Stimulated activated CD8-positive, alpha-beta memory T cell treated with anti-CD3 and anti-CD28 coated beads, Interleukin-7, amount 100 ng/mL, for 24 hours (primary cell): ENCODE results near the gene EFCAB13.
"Not testable (repeated sequence)": the region's sequence is repeated elsewhere in the genome, so short reads cannot be mapped to it uniquely, and the experiment has no call there.

Experiments used
- DNase-seq: peaks from one replicate; pipeline ENCODE4 v3.0.0-alpha.2; 2020; ENCODE audit warnings: low read depth

Gene EFCAB13

DNA sequence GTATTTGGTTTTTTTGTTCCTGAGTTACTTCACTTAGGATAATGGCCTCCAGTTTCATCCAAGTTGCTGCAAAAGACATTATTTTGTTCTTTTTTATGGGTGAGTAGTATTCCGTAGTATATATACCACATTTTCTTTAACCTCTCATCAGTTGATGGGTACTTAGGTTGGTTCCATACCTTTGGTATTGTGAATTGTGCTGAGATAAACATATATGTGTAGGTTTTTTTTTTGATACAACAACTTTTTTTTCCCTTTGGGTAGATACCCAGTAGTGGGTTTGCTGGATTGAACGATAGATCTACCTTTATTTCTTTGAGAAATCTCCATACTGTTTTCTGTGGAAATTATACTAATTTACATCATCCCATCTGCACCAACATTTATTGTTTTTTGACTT is 6.8 kb downstream of the EFCAB13 start:
- DNase-seq, result no peak

DNA sequence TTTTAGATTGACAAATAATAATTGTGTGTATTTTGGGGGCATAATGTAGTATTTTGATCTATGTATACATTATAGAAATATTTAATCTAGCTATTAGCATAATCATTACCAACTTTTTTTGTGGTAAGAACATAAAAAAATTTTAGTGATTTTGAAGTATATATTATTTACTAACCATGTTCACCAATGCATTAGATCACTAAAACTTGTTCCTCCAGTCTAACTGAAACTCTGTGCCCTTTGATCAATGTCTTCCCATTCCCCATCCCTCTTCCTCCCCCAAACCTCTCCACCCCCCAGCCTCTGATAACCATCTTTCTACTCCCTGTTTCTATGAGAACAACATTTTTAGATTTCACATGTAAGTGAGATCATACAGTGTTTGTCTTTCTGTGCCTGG is 8.5 kb downstream of the EFCAB13 start:
- DNase-seq, result no peak

DNA sequence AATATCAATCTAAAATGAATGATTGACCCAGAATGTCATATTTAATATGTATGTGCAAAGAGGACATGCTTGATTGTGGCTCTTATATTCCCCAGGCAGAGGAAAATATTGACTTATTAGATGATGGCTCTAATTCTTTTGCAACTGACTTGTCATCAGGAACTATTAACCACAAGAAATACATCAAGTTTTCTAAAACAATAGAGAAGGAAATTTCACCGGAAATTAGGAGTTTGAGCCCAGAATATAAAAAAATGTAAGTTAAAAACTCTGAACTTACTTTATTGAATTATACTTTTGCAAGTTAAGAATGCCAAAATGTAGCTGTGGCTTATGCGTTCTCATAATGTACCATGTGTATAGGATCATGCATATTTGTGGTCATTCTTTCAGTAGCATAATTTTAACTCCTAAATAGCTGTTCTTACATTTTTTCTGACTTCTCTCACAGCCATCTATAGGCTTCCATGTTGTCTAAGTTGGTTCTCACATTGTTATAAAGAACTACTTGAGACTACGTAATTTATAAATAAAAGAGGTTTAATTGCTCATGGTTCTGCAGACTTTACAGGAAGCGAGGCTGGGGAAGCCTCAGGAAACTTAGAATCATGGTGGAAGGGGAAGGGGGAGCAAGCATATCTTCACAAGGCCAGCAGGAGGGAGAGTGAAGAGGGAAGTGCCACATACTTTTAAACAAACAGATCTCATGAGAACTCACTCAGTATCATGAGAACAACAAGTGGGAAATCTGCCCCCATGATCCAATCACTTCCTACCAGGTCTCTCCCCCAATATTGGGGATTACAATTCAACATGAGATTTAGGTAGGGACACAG is 11.6 kb downstream of the EFCAB13 start:
- DNase-seq, result no peak

DNA sequence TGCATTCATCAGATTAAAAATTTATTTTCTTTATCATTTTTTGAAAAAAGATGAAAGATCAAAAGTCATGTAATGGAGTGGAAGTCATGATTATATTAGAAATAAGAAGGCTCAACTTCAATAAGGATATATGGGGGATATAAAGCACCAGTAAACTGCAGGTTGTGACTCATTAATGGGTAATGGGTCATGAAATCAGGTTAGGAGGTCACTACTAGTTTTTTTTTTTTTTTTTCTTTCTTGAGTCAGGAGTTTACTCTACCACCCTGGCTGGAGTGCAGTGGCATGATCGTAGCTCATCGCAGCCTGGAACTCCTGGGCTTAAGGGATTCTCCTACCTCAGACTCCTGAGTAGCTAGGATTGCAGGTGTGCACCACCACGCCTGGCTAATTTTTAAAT is 14.3 kb downstream of the EFCAB13 start:
- no peak for DNase-seq

DNA sequence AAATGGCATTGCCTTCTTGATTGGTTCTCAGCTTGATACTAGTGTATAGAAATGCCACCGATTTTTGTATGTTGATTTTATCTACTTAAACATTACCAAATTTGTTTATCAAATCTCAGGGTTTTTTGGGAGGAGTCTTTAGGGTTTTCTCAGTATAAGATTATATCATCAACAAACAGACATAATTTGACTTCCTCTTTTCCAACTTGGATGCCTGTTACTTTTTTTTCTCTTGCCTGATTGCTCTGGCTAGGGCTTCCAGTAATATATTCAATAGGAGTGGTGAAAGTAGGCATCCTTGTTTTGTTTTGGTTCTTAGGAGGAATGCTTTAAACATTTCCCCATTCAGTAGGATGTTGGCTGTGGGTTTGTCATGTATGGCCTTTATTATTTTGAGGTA is 29.1 kb downstream of the EFCAB13 start:
- no peak for DNase-seq

DNA sequence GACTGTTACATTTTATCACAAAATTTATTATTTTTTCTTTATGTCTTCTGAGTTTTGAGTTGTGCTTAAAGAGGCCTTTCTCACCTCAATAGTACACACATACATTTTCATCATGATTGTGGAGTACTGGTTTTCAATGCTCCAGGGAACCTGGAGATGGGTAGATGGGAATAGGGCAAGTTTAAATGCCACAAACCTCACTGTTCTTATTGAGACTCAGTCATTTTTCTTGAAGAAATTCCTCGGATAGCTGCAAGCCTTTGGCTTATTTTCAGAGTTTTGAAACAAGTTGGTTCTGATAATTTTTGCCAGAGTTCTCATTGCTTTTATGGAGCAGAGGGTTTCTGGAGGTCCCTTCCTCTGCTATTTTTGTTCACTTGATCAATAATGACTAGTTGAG is 34.9 kb downstream of the EFCAB13 start:
- no peak for DNase-seq

DNA sequence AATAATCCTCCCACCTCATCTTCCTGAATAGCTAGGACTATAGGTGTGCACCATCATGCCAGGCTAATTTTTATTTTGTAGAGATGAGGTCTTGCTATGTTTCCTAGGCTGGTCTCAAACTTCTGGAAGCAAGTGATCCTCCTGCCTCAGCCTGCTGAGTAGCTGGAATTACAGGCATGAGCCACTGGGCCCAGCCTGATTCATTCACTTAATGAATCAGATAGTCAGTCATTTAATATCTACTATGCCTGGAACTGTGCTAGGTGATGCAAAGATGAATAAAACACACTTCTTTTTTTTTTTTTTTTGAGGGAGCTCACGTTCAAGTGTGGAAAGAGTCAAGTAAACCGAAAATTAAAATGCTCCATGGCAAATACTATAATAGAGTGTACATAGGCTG is 39.4 kb downstream of the EFCAB13 start:
- no peak for DNase-seq

DNA sequence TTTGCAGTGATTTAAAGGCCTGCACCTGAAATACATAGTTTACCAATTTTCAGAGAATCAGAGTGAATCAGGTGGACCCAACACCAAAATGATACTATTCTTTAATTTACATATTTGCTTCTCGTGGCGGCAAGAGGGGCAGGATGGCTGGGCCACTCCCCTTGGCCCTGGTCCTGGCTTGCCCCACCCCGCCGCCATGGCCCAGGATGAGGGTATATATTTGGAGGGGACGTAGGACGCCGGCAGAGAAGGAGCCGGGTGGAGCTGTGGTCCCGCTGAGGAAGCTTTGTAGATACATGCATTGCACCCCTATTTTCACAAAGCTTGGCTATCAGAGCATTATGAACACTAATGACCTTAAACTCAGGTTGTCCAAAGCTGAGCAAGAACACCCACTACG is 43.5 kb downstream of the EFCAB13 start:
- DNase-seq, result no peak

DNA sequence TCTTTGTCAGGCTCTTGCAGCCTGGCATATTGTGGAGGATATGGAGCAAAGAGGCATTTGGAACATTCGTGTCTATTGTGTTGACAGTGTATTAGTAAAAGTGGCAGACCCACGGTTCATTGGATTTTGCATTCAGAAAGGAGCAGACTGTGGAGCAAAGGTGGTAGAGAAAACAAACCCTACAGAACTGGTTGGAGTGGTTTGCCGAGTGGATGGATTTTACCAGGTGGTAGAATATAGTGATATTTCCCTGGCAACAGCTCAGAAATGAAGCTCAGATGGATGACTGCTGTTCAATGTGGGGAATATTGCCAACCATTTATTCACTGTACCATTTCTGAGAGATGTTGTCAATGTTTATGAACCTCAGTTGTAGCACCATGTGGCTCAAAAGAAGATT is 44.5 kb downstream of the EFCAB13 start:
- DNase-seq, result no peak

DNA sequence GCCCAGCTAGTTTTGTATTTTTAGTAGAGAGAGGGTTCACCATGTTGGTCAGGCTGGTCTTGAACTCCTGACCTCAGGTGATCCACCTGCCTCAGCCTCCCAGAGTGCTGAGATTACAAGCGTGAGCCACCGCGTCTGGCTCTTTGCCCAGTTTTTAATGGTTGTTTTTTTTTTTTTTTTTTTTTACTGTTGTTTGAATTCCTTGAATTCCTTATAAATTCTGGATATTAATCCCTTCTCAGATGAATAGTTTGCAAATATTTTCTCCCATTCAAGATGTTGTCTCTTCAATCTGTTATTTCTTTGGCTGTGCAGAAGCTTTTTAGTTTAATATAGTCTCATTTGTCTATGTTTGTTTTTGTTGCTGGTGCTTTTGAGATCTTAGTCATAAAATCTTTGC is 47.1 kb downstream of the EFCAB13 start:
- DNase-seq, result not testable (repeated sequence)

DNA sequence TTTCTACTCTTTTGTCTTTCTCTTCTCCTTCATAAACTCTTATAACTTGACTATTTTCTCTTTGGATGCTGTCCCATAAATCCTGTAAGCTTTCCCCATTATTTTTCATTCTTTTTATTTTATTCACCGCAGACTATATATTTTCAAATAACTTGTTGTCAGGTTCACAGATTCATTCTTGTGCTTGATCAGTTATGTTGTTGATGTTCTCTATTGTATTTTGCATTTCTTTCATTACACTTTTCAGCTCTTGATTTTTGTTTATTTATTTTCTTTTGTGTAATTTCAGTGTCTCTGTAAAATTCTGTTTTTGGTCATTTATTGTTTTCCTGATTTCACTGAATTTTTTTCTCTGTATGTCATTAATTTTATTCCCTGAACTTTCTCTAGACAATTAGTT is 49.2 kb downstream of the EFCAB13 start:
- DNase-seq, result no peak

DNA sequence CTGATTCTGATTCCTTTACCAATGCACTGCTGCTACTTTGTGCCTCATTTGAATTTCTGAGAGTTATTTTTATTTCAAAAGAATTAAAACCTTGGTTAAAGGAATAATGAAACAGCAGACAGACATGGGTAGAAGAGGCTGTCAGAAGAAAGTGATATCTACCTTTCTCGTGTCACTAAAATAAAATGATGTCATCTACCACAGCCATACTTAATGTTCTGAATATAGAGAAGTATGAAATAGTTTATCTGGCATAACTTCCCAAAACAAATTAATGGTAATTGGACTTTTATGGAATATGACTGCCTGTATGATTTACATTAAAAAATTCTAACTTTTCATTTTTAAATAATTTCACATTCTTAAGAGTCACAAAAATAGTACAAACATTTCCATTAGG is 52.5 kb downstream of the EFCAB13 start:
- DNase-seq, result no peak

DNA sequence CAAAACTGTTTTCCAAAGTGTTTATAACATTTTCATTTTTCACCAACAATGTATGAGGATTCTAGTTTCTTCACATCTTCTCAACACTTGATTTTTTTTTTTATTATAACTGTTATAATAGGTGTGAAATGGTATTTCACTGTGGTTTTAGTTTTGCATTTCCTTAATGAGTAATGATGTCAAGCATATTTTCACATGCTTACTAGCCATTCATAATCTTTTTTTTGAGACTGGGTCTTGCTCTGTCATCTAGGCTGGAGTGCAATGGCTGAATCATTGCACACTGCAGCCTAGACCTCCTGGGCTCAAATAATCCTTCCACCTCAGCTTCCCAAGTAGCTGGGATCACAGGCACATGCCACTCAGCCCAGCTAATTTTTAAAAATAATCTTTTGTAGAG is 65.1 kb downstream of the EFCAB13 start:
- DNase-seq, result no peak

DNA sequence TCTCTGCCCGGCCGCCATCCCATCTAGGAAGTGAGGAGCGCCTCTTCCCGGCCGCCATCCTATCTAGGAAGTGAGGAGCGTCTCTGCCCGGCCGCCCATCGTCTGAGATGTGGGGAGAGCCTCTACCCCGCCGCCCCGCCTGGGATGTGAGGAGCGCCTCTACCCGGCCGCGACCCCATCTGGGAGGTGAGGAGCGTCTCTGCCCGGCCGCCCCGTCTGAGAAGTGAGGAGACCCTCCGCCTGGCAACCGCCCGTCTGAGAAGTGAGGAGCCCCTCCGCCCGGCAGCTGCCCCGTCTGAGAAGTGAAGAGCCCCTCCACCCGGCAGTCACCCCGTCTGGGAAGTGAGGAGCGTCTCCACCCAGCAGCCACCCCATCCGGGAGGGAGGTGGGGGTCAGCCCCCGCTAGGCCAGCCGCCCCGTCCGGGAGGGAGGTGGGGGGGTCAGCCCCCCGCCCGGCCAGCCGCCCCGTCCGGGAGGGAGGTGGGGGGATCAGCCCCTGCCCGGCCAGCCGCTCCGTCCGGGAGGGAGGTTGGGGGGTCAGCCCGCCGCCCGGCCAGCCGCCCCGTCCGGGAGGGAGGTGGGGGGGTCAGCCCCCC is 73.9 kb downstream of the EFCAB13 start:
- DNase-seq, result not testable (repeated sequence)

DNA sequence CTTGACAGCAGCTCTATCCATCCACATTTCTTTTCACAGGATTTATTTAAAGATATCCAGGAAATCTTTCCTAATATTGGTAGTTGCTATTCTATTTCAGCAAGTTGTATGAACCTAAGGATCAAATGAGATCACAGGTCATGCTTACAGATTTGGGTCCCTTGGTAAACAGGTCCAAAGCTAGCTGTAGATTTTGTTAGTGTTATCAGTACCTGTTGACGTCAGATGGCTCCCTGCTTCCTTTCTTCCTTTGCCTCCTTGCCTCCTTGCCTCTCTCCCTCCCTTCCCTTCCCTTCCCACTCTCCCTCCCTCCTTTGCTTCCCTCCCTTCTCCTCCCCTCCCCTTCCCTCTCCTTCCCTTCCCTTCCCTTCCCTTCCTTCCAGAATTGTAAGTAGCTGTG is 76.6 kb downstream of the EFCAB13 start:
- DNase-seq, result no peak

DNA sequence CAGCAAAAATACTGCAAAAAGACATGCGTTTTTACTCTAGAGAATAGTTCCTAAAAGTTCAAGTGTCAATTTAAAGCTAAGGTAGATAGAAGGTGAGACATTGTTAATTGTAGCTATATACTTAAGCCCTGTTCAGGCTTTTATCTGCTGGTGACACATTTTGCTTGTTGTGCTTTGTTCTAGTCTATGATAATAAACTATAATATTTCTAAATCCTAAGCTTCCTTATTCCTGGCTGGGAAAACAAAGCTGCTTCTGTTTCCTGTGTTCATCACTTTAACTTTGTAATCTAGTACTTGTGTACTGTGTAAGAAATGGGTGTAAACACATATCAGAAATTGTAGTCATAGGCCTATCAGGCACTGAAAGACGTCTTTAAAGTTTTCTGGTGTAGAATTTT is 77.3 kb downstream of the EFCAB13 start:
- DNase-seq, result no peak

DNA sequence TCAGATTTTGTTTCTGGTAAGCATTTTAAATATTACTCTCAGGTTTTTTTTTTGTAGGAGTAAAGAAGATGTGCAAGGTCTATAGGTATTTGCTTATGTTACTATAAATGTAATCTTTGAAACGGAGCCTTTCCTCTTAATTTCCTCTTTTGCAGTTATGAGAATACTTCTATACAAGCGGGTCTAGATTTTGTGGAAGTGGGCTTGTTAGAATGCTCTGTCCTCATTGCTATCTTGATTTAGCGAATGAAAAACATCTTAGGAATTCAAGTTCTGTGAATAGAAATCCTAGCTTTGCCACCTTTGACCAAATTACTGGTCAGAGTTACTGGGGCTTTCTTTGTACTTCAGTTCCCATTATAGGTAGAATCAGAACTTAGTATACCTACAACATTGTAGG is 80.3 kb downstream of the EFCAB13 start:
- no peak for DNase-seq

DNA sequence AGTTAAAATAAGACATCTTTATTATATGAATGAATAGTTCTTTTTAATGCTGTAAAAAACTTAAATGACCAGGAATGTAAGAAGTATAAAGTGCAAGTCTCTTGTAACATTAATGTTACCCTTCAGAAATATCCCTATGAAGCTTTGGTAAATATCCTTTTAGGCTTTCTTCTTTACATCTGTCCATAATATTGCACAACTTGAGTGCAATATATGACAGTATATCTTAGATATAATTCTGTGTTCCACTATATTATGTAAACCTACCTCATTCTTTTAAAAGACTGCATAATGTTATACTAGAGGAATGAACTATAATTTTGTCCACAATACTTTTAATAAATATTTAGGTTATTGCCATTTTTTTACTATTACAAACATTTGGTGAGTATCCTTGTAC is 81.1 kb downstream of the EFCAB13 start:
- no peak for DNase-seq

DNA sequence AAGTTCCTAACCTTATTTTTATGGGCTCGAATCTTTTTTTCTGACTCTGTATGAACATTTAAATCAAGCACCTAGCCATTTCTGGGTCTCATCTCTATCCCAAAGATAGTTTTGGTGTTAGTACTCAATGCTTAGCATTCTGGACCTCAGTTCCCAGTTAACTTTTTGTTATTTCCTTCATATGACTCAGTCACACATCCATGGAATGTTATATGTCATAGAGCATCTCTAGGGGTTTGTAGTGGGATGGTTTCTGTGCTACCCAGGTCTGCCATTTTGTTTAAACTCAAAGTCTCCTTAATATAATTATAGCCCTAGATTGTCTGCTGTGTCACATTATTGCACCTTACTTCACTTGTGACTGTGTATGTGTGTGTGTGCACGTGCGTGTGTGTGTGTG is 90.1 kb downstream of the EFCAB13 start:
- no peak for DNase-seq

DNA sequence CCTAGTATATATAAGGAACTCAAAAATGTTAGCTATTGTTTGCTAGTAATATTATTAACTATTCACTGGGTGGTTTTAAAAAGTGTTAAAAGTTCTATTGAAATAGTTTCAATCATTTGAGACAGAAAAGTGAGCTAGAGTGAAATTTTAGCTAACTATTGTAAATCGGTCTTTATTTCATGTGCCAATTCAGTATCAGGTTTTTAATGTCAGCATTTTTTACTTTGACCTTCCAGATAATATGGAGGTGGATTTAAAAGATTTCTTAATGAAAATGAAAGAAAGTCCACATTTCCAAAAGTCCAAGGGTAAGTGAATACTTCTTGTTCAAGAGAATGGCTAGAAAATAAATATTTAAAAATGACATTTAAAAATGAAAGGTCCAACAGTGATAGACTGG is 90.9 kb downstream of the EFCAB13 start:
- DNase-seq, result no peak

DNA sequence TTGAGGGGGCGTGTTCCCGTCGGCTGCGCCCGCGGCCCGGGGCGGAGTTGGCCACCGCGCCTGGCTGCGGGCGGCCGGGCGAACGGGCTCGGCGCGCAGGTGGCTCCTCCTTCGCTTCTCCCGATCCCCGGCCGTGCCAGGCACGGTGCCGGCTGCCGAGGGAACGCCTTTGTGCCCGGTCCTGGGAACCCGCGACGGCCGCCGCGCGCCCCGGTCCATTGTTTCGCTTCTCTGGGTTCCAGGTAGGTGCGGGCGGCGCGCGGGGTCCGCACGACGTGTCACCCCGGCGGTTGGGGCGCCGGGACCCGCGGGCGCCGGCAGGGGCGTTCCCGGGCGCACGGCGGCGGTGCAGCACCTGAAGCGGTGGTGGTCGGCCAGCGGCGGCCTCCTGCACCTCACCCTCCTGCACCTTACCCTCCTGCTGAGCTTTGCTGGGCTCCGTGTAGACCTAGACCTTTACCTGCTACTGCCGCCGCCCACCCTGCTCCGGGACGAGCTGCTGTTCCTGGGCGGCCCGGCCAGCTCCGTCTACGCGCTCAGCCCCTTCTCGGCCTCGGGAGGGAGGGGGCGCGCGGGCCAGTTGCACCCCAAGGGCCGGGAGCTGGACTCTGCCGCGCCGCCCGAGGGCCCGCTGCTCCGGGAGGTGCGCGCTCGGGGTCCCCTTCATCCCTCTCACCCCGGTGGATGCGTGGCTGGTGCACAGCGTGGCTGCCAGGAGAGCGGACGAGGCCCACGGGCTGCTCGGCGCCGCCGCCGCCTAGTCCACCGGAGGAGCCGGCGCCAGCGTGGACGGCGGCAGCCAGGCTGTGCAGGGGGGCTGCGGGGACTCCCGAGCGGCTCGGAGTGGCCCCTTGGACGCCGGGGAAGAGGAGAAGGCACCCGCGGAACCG is 99.9 kb downstream of the EFCAB13 start:
- DNase-seq, result no peak

DNA sequence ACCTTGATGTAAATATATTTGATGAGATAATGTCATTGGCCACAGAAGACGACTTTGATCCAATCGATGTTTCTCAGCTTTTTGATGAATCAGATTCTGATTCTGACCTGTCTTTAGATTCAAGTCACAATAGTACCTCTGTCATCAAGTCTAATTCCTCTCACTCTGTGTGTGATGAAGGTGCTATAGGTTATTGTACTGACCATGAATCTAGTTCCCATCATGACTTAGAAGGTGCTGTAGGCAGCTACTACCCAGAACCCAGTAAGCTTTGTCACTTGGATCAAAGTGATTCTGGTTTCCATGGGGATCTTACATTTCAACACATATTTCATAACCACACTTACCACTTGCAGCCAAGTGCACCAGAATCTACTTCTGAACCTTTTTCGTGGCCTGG is 101.5 kb downstream of the EFCAB13 start:
- DNase-seq, result not testable (repeated sequence)
